ENCODE results near the gene PCNT. TPM values are rescaled to one million over a fixed set of nuclear protein-coding genes. Genes with fewer than 3 reads are reported as not detected.

Gene PCNT
- total and polyA plus RNA-seq, 9 of the 15 experiments (the other 6 are each of a cell fraction or from before 2014, with no cell fraction given), result 9.1 to 53.5 (median 31.3) TPM

DNA sequence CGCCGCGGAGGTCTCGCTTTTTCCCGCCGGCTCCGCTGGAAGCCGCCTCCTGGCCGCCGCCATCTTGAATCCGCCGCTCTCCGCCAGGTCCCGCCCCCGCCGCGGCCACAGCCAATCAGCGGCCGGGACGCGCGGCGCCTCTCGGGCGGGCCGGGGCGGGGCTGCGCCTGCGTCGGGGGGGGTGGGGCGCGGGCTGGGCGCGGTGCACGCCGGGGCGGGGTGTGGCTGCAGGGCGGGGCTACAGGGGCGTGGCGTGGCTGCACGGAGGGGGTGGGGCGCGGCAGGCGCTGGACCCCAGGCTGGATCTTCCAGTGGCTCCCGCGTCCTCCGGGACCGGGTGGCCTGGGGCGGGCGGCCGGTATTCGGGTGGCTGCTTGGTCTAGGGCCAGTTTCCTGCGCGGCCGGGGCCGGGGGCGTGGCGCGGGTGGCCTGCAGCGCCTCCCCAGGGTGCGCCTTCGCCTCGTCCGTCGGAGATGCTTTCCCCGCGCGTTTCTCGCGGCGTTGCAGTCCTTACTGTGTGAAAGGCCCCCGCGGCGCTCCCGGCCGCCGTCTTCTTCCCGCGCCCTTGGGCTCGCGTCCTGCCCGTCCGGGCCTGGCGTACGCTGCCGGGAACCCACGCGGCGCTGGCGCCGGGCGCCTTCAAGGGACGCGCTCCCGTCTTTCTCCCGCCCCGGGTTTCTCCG, 575 bp downstream of the PCNT start (continued):
- TF ChIP-seq CHD7 (IDR thresholded peaks at IDR 0.05; ENCODE audit: low read depth, low read length) (no peak), POLR2AphosphoS2 (IDR thresholded peaks at IDR 0.05; ENCODE audit: low read length) (no peak), TAL1 (IDR thresholded peaks at IDR 0.05) (no peak), MAFF (IDR thresholded peaks at IDR 0.05; ENCODE audit: low read length) (no peak), ZNF655 (CRISPR knock-in tag; IDR thresholded peaks at IDR 0.05) (no peak), ZNF146 (CRISPR knock-in tag; IDR thresholded peaks at IDR 0.05; ENCODE audit: unreplicated experiment) (no peak), FOXP1 (CRISPR knock-in tag; IDR thresholded peaks at IDR 0.05) (no peak)
